ENCODE results near the gene ZNF565. TPM values are rescaled to one million over a fixed set of nuclear protein-coding genes. Genes with fewer than 3 reads are reported as not detected.
"Not testable (repeated sequence)": the region's sequence is repeated elsewhere in the genome, so short reads cannot be mapped to it uniquely, and the experiment has no call there.

ZNF565 gene
- total RNA-seq, 1 donor from 2014 or later, result 5.3 TPM

GRCh38 chr19:36150586-36150985 lies 63.9 kb downstream of the ZNF565 start:
- DNase-seq (ENCODE audit: low spot score), result no peak

- DNase-seq (ENCODE audit: low spot score), result no peak
These were observed 64.6 kb downstream of the ZNF565 start for GRCh38 chr19:36149673-36150406.

DNA sequence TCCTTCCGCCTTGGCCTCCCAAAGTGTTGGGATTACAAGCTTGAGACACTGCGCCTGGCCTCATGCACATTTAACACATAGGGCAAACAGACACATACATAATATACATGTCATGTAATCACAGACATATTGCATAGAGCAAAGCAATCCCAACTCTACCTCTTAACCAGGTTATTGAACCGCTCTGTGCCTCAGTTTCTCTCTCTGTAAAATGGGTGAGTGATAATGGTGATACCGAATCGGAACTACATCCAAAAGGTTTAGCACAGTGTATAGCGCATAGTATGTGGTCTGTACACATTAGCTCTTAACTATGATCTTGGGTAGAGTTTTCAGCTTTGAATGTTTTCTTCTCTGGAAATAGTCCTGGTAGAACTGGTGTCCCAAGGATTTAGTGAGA lies 69.8 kb downstream of the ZNF565 start:
- no peak for DNase-seq (ENCODE audit: low spot score)

- DNase-seq (ENCODE audit: low spot score), result no peak
These were observed 72.0 kb downstream of the ZNF565 start for GRCh38 chr19:36142496-36142895.

DNA sequence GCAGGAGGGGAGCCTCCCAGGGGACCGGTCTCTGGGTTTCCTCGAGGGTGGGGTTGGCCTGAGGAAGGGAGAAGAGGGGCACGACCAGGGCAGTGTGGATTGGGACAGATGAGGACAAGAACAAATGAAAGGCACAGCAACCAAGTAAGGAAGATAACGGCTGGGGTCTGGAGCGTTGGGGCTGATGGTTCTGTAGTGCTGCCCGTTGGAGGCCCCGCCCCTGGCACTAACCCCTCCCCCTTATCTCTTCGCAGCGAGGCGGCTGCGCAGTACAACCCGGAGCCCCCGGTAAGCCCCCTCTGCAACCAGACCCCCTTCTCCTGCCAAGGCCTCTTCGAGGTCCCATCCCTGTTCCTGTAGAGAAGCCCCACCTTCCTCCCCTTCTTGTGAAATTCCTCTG lies 72.4 kb downstream of the ZNF565 start:
- DNase-seq (ENCODE audit: low spot score), result no peak

DNA sequence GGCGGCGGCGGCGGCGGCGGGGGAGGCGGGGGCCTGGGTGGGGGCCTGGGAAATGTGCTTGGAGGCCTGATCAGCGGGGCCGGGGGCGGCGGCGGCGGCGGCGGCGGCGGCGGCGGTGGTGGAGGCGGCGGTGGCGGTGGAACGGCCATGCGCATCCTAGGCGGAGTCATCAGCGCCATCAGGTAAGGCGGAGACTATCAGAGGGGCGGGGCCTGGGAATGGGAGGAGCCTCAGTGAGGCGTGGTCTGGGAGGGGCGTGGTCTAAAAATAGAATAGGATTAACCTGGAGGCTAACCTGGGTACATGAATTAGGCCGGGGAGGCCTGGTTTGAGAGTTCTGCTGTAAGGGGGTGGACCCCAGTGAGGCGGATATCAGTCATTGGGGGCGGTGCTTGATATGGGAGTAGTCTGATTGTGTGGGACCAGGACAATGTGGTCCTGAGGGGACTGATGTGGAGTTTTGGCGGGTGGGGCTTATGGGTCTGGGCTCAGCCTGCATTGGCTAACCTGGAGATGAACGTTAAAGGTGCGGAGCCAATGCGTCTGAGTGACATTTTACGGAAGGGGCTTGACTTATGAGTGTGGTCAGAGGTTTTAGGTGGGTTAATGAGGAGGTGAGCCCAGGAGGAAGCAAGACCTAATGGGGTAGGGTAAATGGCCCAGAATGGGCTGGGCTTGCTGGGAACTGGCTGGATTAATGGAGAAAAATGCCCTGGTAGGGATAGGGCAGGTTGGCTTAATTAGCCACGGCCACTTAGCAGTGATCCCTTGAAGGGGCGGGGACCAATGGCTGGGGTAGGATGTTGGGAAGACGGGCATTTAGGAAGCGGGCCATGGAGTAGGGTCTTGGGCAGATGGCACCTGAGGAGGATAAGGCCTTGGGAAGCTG lies 73.2 kb downstream of the ZNF565 start:
- peak; percentile 88 for DNase-seq (ENCODE audit: low spot score)

- peak; percentile 32 for DNase-seq (ENCODE audit: low spot score)
These were observed 74.0 kb downstream of the ZNF565 start for GRCh38 chr19:36140304-36141038.

GRCh38 chr19:36139473-36140303 lies 74.8 kb downstream of the ZNF565 start, which contains the start of gene CAPNS1:
TSS of gene CAPNS1 (plus strand) at chr19:36140066. CDS start at chr19:36141012, 946 bp downstream.
- peak; percentile 98 for DNase-seq (ENCODE audit: low spot score)

DNA sequence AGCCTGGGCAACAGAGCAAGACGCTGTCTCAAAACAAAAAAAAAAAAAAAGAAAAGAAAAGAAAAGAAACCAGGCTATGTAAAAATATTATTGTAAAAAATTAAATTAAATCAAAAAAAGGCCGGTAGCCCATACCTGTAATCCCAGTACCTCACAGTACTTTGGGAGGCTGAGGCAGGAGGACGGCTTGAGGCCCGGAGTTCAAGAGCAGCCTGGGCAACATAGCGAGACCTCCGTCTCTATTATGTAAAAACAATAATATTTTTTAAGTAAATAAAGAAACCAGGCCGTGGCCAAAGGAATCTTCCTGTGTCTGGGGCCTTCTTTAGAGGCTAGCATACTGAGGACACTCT lies 75.4 kb downstream of the ZNF565 start:
- DNase-seq (ENCODE audit: low spot score), result no peak

- DNase-seq (ENCODE audit: low spot score), result peak; percentile 88
These were observed 77.3 kb downstream of the ZNF565 start for GRCh38 chr19:36136964-36137686.

GRCh38 chr19:36134867-36135266 lies 79.6 kb downstream of the ZNF565 start:
- DNase-seq (ENCODE audit: low spot score), result not testable (repeated sequence)

Other genes with a start within 250 kb of the ZNF565 start
- gene SDHAF1, start 219.5 kb downstream of the ZNF565 start, total RNA-seq, result 20.0 TPM
- gene SYNE4, start 205.9 kb downstream of the ZNF565 start, total RNA-seq, result 17.4 TPM
- gene ALKBH6, start 200.5 kb downstream of the ZNF565 start, total RNA-seq, result 34.9 TPM
- gene CLIP3, start 181.8 kb downstream of the ZNF565 start, total RNA-seq, result 74.0 TPM
- gene THAP8, start 160.4 kb downstream of the ZNF565 start, total RNA-seq, result 12.9 TPM
- 1.3 TPM for gene WDR62, start 159.8 kb downstream of the ZNF565 start, total RNA-seq
- gene OVOL3, start 103.5 kb downstream of the ZNF565 start, total RNA-seq, result not detected
- gene POLR2I, start 99.8 kb downstream of the ZNF565 start, total RNA-seq, result 74.5 TPM
- 132 TPM for gene TBCB, start 99.2 kb downstream of the ZNF565 start, total RNA-seq
- 584 TPM for gene CAPNS1, start 74.6 kb downstream of the ZNF565 start, total RNA-seq
- gene COX7A1, start 62.2 kb downstream of the ZNF565 start, total RNA-seq, result 55.7 TPM
- gene ZNF146, start 441 bp upstream of the ZNF565 start, total RNA-seq, result 40.2 TPM
- 12.0 TPM for gene ZFP14, start 164.5 kb upstream of the ZNF565 start, total RNA-seq
- 6.9 TPM for gene ZFP82, start 204.0 kb upstream of the ZNF565 start, total RNA-seq